HCT116 (cell line): Measurements from ENCODE around the gene TAF6. TPM values are rescaled to one million over a fixed set of nuclear protein-coding genes. Genes with fewer than 3 reads are reported as not detected.

Source experiments
- ATAC-seq: fragments of 200-7000 bp; cut with Tn5 transposase; 2 replicates; pipeline ENCODE4 v1.9.1; 2020; ENCODE audit warnings: mild to moderate bottlenecking, moderate library complexity
- BruUV-seq: library from RNA; stranded (reverse); fragments of 400-500 nt; replicated peaks from 2 replicates; lab custom pipeline; 2021; lab: Mats Ljungman, UMichigan
- CTCF ChIA-PET: fragments of 300-600 bp; sonication (Branson Sonifier 250); formaldehyde crosslinking; loops from one replicate; lab custom pipeline; 2021; ENCODE audit warnings: antibody characterized with exemption; lab: Charles Lee
- POLR2A ChIA-PET: fragments of 300-600, 350-600 bp; sonication (Branson Sonifier 250); formaldehyde crosslinking; loops from one replicate; lab custom pipeline; 2021; ENCODE audit warnings: antibody characterized with exemption; lab: Charles Lee
- RAD21 ChIA-PET, 2 experiments: fragments of 300-600 bp; sonication (Branson Sonifier 250); formaldehyde crosslinking; loops; one replicate each; lab custom pipeline; 2023; ENCODE audit warnings: low total read pairs in 2 of 2; ENCODE audit not compliant: uncharacterized antibody in 2 of 2, unreplicated experiment in 2 of 2, low non-redundant PET in 1 of 2; lab: Charles Lee
- DNase-seq: peaks from one replicate; pipeline ENCODE4 v3.0.0-alpha.2; 2010; ENCODE audit warnings: low read depth, low spot score
- H2AFZ ChIP-seq: fragments of 200-600 bp; shearing (Covaris generic), sonication (generic); 2 replicates; pipeline ENCODE4 v1.6.1; 2017; ENCODE audit warnings: low read depth, mixed run types, mixed read lengths, antibody characterized with exemption, low read length; ENCODE audit not compliant: poor library complexity, severe bottlenecking
- H3K27ac ChIP-seq: 2 replicates; pipeline ENCODE4 v1.5.1; 2012; ENCODE audit warnings: low read depth, low read length
- H3K27me3 ChIP-seq: fragments of 200-600 bp; sonication (generic); 2 replicates; pipeline ENCODE4 v1.6.1; 2016; ENCODE audit warnings: mixed run types, low read length, mixed read lengths; ENCODE audit not compliant: insufficient read depth
- H3K36me3 ChIP-seq, 2 experiments: fragments of 200-500 bp in 1 of 2; fragments of 200-600 bp in 1 of 2; sonication (Bioruptor generic) in 1 of 2; sonication (generic) in 1 of 2; 2 replicates each; pipeline versions ENCODE4 v1.5.1 to v1.6.1; 2014 to 2016; ENCODE audit warnings: low read length in 2 of 2, inconsistent platforms in 1 of 2, mixed read lengths in 1 of 2, mixed run types in 1 of 2; ENCODE audit not compliant: insufficient read depth in 2 of 2, control insufficient read depth in 1 of 2
- H3K4me1 ChIP-seq, 2 experiments: fragments of 200-600 bp in 1 of 2; sonication (generic) in 1 of 2; 2 replicates each; pipeline versions ENCODE4 v1.5.1 to v1.6.1; 2012 to 2017; ENCODE audit warnings: low read length in 2 of 2, inconsistent platforms in 1 of 2, mild to moderate bottlenecking in 1 of 2, mixed read lengths in 1 of 2, mixed run types in 1 of 2, moderate library complexity in 1 of 2; ENCODE audit not compliant: insufficient read depth in 2 of 2, control insufficient read depth in 1 of 2
- H3K4me2 ChIP-seq: fragments of 200-600 bp; sonication (generic); 2 replicates; pipeline ENCODE4 v1.6.1; 2017; ENCODE audit warnings: mixed run types, low read length, mixed read lengths
- H3K4me3 ChIP-seq, 2 experiments: fragments of 200-600 bp in 1 of 2; sonication (generic) in 1 of 2; replicated peaks in 1 of 2; 2 replicates each; pipeline ENCODE4 v1.5.1; 2011 to 2016; ENCODE audit warnings: low read length in 2 of 2, control low read depth in 1 of 2, low read depth in 1 of 2, mild to moderate bottlenecking in 1 of 2, mixed read lengths in 1 of 2, mixed run types in 1 of 2
- H3K79me2 ChIP-seq: fragments of 200-600 bp; sonication (generic); 2 replicates; pipeline ENCODE4 v1.6.1; 2017; ENCODE audit warnings: mild to moderate bottlenecking, mixed run types, low read length, moderate library complexity, mixed read lengths; ENCODE audit not compliant: insufficient read depth
- H3K9ac ChIP-seq: fragments of 200-600 bp; sonication (generic); 2 replicates; pipeline ENCODE4 v1.6.1; 2016; ENCODE audit warnings: low read length, mixed read lengths
- H3K9me2 ChIP-seq: fragments of 200-600 bp; sonication (generic), shearing (Covaris generic); 2 replicates; pipeline ENCODE4 v1.6.1; 2017; ENCODE audit warnings: mixed run types, mild to moderate bottlenecking, moderate library complexity; ENCODE audit not compliant: insufficient read depth
- H3K9me3 ChIP-seq, 2 experiments: fragments of 200-500 bp in 1 of 2; fragments of 200-600 bp in 1 of 2; sonication (Bioruptor generic) in 1 of 2; sonication (generic) in 1 of 2; 2 replicates each; pipeline ENCODE4 v1.6.1; 2014 to 2017; ENCODE audit warnings: low read length in 2 of 2, mixed read lengths in 2 of 2, inconsistent platforms in 1 of 2, low read depth in 1 of 2, mild to moderate bottlenecking in 1 of 2, mixed run types in 1 of 2, moderate library complexity in 1 of 2; ENCODE audit not compliant: control insufficient read depth in 1 of 2, insufficient read depth in 1 of 2
- H4K20me1 ChIP-seq: fragments of 200-600 bp; sonication (generic), shearing (Covaris generic); 2 replicates; pipeline ENCODE4 v1.6.1; 2017; ENCODE audit warnings: mixed run types, mild to moderate bottlenecking, moderate library complexity; ENCODE audit not compliant: insufficient read depth
- CEBPB ChIP-seq: IDR thresholded peaks from 2 replicates; pipeline ENCODE4 v1.6.1; 2012; ENCODE audit warnings: low read depth
- EZH2phosphoT487 ChIP-seq: fragments of 200-600 bp; IDR thresholded peaks from 2 replicates; pipeline ENCODE4 v1.6.1; 2018; ENCODE audit warnings: antibody characterized with exemption, borderline replicate concordance
- JUND ChIP-seq: IDR thresholded peaks from 2 replicates; pipeline ENCODE4 v1.6.1; 2012
- POLR2A ChIP-seq: IDR thresholded peaks from 2 replicates; pipeline ENCODE4 v1.7.0; 2011; ENCODE audit warnings: borderline replicate concordance; ENCODE audit not compliant: insufficient read depth, insufficient read length; ENCODE audit errors: extremely low read depth
- POLR2AphosphoS5 ChIP-seq: IDR thresholded peaks from 2 replicates; pipeline ENCODE4 v1.6.1; 2011; ENCODE audit warnings: mild to moderate bottlenecking, low read depth, low read length, moderate library complexity
- SP1 ChIP-seq: IDR thresholded peaks from 2 replicates; pipeline ENCODE4 v1.6.1; 2012; ENCODE audit warnings: low read depth
- SRF ChIP-seq: IDR thresholded peaks from 2 replicates; pipeline ENCODE4 v1.6.1; 2012; ENCODE audit warnings: low read depth
- YY1 ChIP-seq: IDR thresholded peaks from 2 replicates; pipeline ENCODE4 v1.6.1; 2011; ENCODE audit warnings: low read length, low read depth, moderate library complexity, mild to moderate bottlenecking; ENCODE audit not compliant: insufficient replicate concordance; ENCODE audit errors: extremely low read depth
- ZFX ChIP-seq: fragments of 450-650 bp; IDR thresholded peaks from 2 replicates; pipeline ENCODE4 v1.6.1; 2017
- intact Hi-C: fragments of 100-400 bp; cut with micrococcal nuclease; formaldehyde crosslinking; loops from 2 replicates; pipeline ENCODE4 v1.10.0; 2022
- total RNA-seq: library from RNA; stranded (reverse); gene quantifications from one replicate; pipeline ENCODE4 v1.2.1, GENCODE V29; 2021; ENCODE audit not compliant: unreplicated experiment

Gene TAF6
- total RNA-seq, 1 experiment from 2014 or later, result 67.4 TPM

GRCh38 chr7:100127866-100128636 lies 8.9 kb upstream of the TAF6 start:
- Histone ChIP-seq H4K20me1 (no peaks in the 10 kb centered on the region), H2AFZ (no peak overlapping the region), H3K9me2 (no peaks in the 10 kb centered on the region), H3K4me1 (peaks cover 37 to 54% of the 10 kb centered on the region in 2 experiments), H3K36me3 (no peaks in the 10 kb centered on the region), H3K27ac (peak overlapping the region; percentile 98; the same call in 1 of the 2 replicates), H3K4me2 (peak overlapping the region; percentile 84), H3K79me2 (peaks cover 9% of the 10 kb centered on the region; the same call in 1 of the 2 replicates), H3K9me3 (no peaks in the 10 kb centered on the region), H3K9ac (peak overlapping the region; percentile 98), H3K4me3 (peak overlapping the region; percentile 78 to 87), H3K27me3 (no peaks in the 10 kb centered on the region)
- ATAC-seq (no peak), DNase-seq (no peak)
- intact Hi-C loops, result no loop called here
- no TSS peak for BruUV-seq
- ChIA-PET RAD21 (no interaction called here), CTCF (no interaction called here), POLR2A (interaction anchor here (0.9 to 1.4 kb wide), 3 partner anchors 21 to 208 kb away, joined by 3 to 4 read pairs (median 3); partner anchors contain the start of genes LAMTOR4 and TRIM4)
- TF ChIP-seq SRF (no peak), YY1 (no peak)

- no TSS peak for BruUV-seq
- Histone ChIP-seq H3K4me1 (peaks cover 37 to 54% of the 10 kb centered on the region in 2 experiments), H3K9me3 (no peaks in the 10 kb centered on the region), H3K9ac (peak within 1 kb of the TSS; percentile 98), H3K4me3 (peak within 1 kb of the TSS; percentile 78 to 87), H3K79me2 (peaks cover 9% of the 10 kb centered on the region; the same call in 1 of the 2 replicates), H3K4me2 (peak within 1 kb of the TSS; percentile 84), H3K27me3 (no peaks in the 10 kb centered on the region), H2AFZ (no peak within 1 kb of the TSS), H3K36me3 (no peaks in the 10 kb centered on the region), H3K9me2 (no peaks in the 10 kb centered on the region), H4K20me1 (no peaks in the 10 kb centered on the region), H3K27ac (peak within 1 kb of the TSS; percentile 98)
- intact Hi-C loops, result no loop called here
- ChIA-PET CTCF (interaction anchor here (1.0 kb wide), 1 partner anchor 45 kb away, joined by 3 read pairs; no protein-coding TSS in a partner anchor), RAD21 (no interaction called here), POLR2A (interaction anchor here (3.0 kb wide), 1 partner anchor 26 kb away, joined by 16 read pairs; the partner anchor contains the start of genes AP4M1 and MCM7)
- TF ChIP-seq SP1 (no peak), POLR2AphosphoS5 (peak; percentile 90), EZH2phosphoT487 (no peak), POLR2A (peak; percentile 92), CEBPB (no peak), YY1 (peak; percentile 86), ZFX (peak; percentile 44; the same call in 1 of the 2 replicates), JUND (no peak)
- ATAC-seq, result peak; percentile 70
- peak; percentile 87 for DNase-seq
These were observed 8.0 kb upstream of the TAF6 start, which contains the start of gene MBLAC1 for GRCh38 chr7:100126931-100127865. Gene MBLAC1 (plus strand): TSS chr7:100126967. CDS start chr7:100127396, 429 bp downstream.
